IMR-90 (cell line): ENCODE results near the gene RYR2. TPM values are rescaled to one million over a fixed set of nuclear protein-coding genes. Genes with fewer than 3 reads are reported as not detected.

ENCODE experiments used
- ATAC-seq: fragments of 200-7000 bp; cut with Tn5 transposase; 2 replicates; pipeline ENCODE4 v1.9.1; 2020; ENCODE audit warnings: low read depth, mild to moderate bottlenecking, moderate library complexity
- BruUV-seq: library from RNA; stranded (reverse); fragments of 400-500 nt; replicated peaks from 2 replicates; lab custom pipeline; 2021; lab: Mats Ljungman, UMichigan
- CTCF ChIA-PET: fragments of 300-600 bp; formaldehyde crosslinking; extraction: SDS; loops from one replicate; lab custom pipeline; 2021; ENCODE audit warnings: antibody characterized with exemption; lab: Yijun Ruan, JAX
- POLR2A ChIA-PET: fragments of 300-600 bp; sonication (Branson Sonifier 250); formaldehyde crosslinking; loops from one replicate; lab custom pipeline; 2022; ENCODE audit warnings: antibody characterized with exemption; ENCODE audit not compliant: unreplicated experiment; lab: Charles Lee
- DNase-seq: peaks from one replicate; pipeline ENCODE4 v3.0.0; 2013
- H2AFZ ChIP-seq: replicated peaks from 2 replicates; pipeline ENCODE3; 2013; ENCODE audit warnings: low read length, mild to moderate bottlenecking; ENCODE audit not compliant: poor library complexity
- H2AK5ac ChIP-seq: 2 replicates; pipeline ENCODE4 v1.6.1; 2013; ENCODE audit warnings: low read depth, low read length, inconsistent platforms
- H2AK9ac ChIP-seq: replicated peaks from 2 replicates; pipeline ENCODE3; 2013; ENCODE audit warnings: mild to moderate bottlenecking, low read depth, low read length, moderate library complexity; ENCODE audit not compliant: poor library complexity
- H2BK120ac ChIP-seq: 2 replicates; pipeline ENCODE4 v1.6.1; 2013; ENCODE audit warnings: low read depth, low read length, inconsistent platforms
- H2BK15ac ChIP-seq: 3 replicates; pipeline ENCODE4 v1.6.1; 2013; ENCODE audit warnings: low read depth, low read length, inconsistent platforms
- H2BK20ac ChIP-seq: 2 replicates; pipeline ENCODE4 v1.6.1; 2013; ENCODE audit warnings: low read depth, mild to moderate bottlenecking, inconsistent platforms, low read length, moderate library complexity
- H2BK5ac ChIP-seq: 2 replicates; pipeline ENCODE4 v1.6.1; 2013; ENCODE audit warnings: mild to moderate bottlenecking, low read depth, low read length, inconsistent platforms; ENCODE audit not compliant: poor library complexity, severe bottlenecking
- H3K14ac ChIP-seq: replicated peaks from 2 replicates; pipeline ENCODE4 v1.6.1; 2013; ENCODE audit warnings: low read depth, low read length, inconsistent platforms
- H3K18ac ChIP-seq: 2 replicates; pipeline ENCODE4 v1.6.1; 2013; ENCODE audit warnings: low read depth, low read length, control low read depth
- H3K23ac ChIP-seq: 2 replicates; pipeline ENCODE4 v1.6.1; 2013; ENCODE audit warnings: low read depth, low read length, inconsistent platforms
- H3K27ac ChIP-seq: 2 replicates; pipeline ENCODE4 v1.5.1; 2013; ENCODE audit warnings: mild to moderate bottlenecking, control low read depth, low read length; ENCODE audit not compliant: insufficient read depth
- H3K27me3 ChIP-seq: 2 replicates; pipeline ENCODE4 v1.6.1; 2013; ENCODE audit warnings: low read length; ENCODE audit not compliant: control insufficient read depth, insufficient read depth
- H3K36me3 ChIP-seq: 2 replicates; pipeline ENCODE4 v1.6.1; 2013; ENCODE audit warnings: low read length, mixed read lengths; ENCODE audit not compliant: control insufficient read depth, insufficient read depth
- H3K4ac ChIP-seq: 2 replicates; pipeline ENCODE4 v1.6.1; 2013; ENCODE audit warnings: low read depth, low read length, inconsistent platforms
- H3K4me1 ChIP-seq: 2 replicates; pipeline ENCODE4 v1.6.1; 2013; ENCODE audit warnings: low read length, mixed read lengths; ENCODE audit not compliant: control insufficient read depth, insufficient read depth
- H3K4me2 ChIP-seq: 2 replicates; pipeline ENCODE4 v1.6.1; 2013; ENCODE audit warnings: low read depth, mild to moderate bottlenecking, control low read depth, low read length, moderate library complexity
- H3K4me3 ChIP-seq: 2 replicates; pipeline ENCODE4 v1.5.1; 2013; ENCODE audit warnings: low read depth, mild to moderate bottlenecking, control low read depth, low read length, moderate library complexity; ENCODE audit not compliant: insufficient read depth
- H3K56ac ChIP-seq: 2 replicates; pipeline ENCODE4 v1.6.1; 2013; ENCODE audit warnings: low read length, inconsistent platforms; ENCODE audit not compliant: insufficient read depth; ENCODE audit errors: extremely low read depth
- H3K79me1 ChIP-seq, 2 experiments: 2 replicates each; pipeline ENCODE4 v1.6.1; 2013; ENCODE audit warnings: low read length in 2 of 2, inconsistent platforms in 1 of 2, low read depth in 1 of 2
- H3K9ac ChIP-seq: 2 replicates; pipeline ENCODE4 v1.6.1; 2013; ENCODE audit warnings: low read depth, low read length, control low read depth
- H3K9me1 ChIP-seq: 2 replicates; pipeline ENCODE4 v1.6.1; 2013; ENCODE audit warnings: low read length, inconsistent platforms; ENCODE audit not compliant: insufficient read depth
- H3K9me3 ChIP-seq: 2 replicates; pipeline ENCODE4 v1.6.1; 2013; ENCODE audit warnings: low read length; ENCODE audit not compliant: control insufficient read depth, insufficient read depth
- H4K20me1 ChIP-seq: 2 replicates; pipeline ENCODE4 v1.6.1; 2013; ENCODE audit warnings: low read length, inconsistent platforms; ENCODE audit not compliant: insufficient read depth
- H4K5ac ChIP-seq: 2 replicates; pipeline ENCODE4 v1.6.1; 2013; ENCODE audit warnings: mild to moderate bottlenecking, low read depth, low read length, control low read depth
- H4K8ac ChIP-seq, 2 experiments: 2 replicates each; pipeline ENCODE4 v1.6.1; 2013; ENCODE audit warnings: low read depth in 2 of 2, low read length in 2 of 2, control low read depth in 1 of 2, inconsistent platforms in 1 of 2
- H4K91ac ChIP-seq: 2 replicates; pipeline ENCODE4 v1.6.1; 2013; ENCODE audit warnings: low read depth, low read length, inconsistent platforms; ENCODE audit not compliant: insufficient read depth
- BHLHE40 ChIP-seq: fragments of 150-350 bp; IDR thresholded peaks from 2 replicates; pipeline ENCODE4 v1.6.1; 2016; ENCODE audit warnings: mild to moderate bottlenecking, low read depth, low read length
- CEBPB ChIP-seq: IDR thresholded peaks from 2 replicates; pipeline ENCODE4 v1.6.1; 2012; ENCODE audit warnings: low read depth, low read length, improper control_type of control experiment
- CHD1 ChIP-seq: IDR thresholded peaks from 2 replicates; pipeline ENCODE4 v1.6.1; 2012; ENCODE audit warnings: low read depth, low read length, improper control_type of control experiment
- FOS ChIP-seq: fragments of 150-350 bp; IDR thresholded peaks from 2 replicates; pipeline ENCODE4 v1.6.1; 2016; ENCODE audit warnings: low read depth, low read length
- MAFK ChIP-seq: IDR thresholded peaks from 2 replicates; pipeline ENCODE4 v1.6.1; 2012; ENCODE audit warnings: low read depth, low read length, improper control_type of control experiment
- MAZ ChIP-seq: IDR thresholded peaks from 2 replicates; pipeline ENCODE4 v1.6.1; 2012; ENCODE audit warnings: low read depth, mild to moderate bottlenecking, low read length, improper control_type of control experiment, moderate library complexity, borderline replicate concordance
- NFE2L2 ChIP-seq: fragments of 150-350 bp; IDR thresholded peaks from 2 replicates; pipeline ENCODE4 v1.6.1; 2016; ENCODE audit warnings: low read depth, mild to moderate bottlenecking, low read length
- POLR2A ChIP-seq: IDR thresholded peaks from 2 replicates; pipeline ENCODE4 v1.6.1; 2012; ENCODE audit warnings: mild to moderate bottlenecking, low read depth, low read length
- RAD21 ChIP-seq: IDR thresholded peaks from 2 replicates; pipeline ENCODE4 v1.6.1; 2012; ENCODE audit warnings: low read length, improper control_type of control experiment
- SMC3 ChIP-seq: fragments of 150-350 bp; IDR thresholded peaks from 2 replicates; pipeline ENCODE4 v1.6.1; 2016; ENCODE audit warnings: low read depth, mild to moderate bottlenecking, antibody characterized with exemption, low read length, moderate library complexity
- WGBS, 2 experiments: methylation state at CpG; one replicate each; pipeline versions ENCODE4 v1.1.5 to v1.1.7; 2013; ENCODE audit warnings: missing lambda C conversion rate in 2 of 2; ENCODE audit not compliant: insufficient read length in 1 of 2; ENCODE audit errors: extremely low coverage in 2 of 2; 5-methylcytosine and 5-hydroxymethylcytosine counted together
- dilution Hi-C: fragments of 300-500 bp; cut with HindIII; formaldehyde crosslinking; loops from one replicate; pipeline ENCODE4 v1.14.3; 2018; ENCODE audit warnings: low sequenced_read_pairs; ENCODE audit not compliant: unreplicated experiment
- in situ Hi-C: fragments of 300-500 bp; cut with MboI; formaldehyde crosslinking; loops from 3 replicates; pipeline ENCODE4 v1.14.3; 2019; ENCODE audit warnings: low sequenced_read_pairs, inconsistent platforms, mixed read lengths
- intact Hi-C: fragments of 100-400 bp; cut with micrococcal nuclease; formaldehyde crosslinking; loops from 2 replicates; pipeline ENCODE4 v1.10.0; 2022
- polyA plus RNA-seq, 3 experiments: library from polyadenylated mRNA; depleted of rRNA; stranded (reverse); fragments of >200 nt; gene quantifications; 2 replicates each; pipeline ENCODE4 v1.2.3, GENCODE V29; 2012; ENCODE audit warnings: low replicate concordance in 1 of 3
- total RNA-seq: library from RNA; depleted of rRNA; stranded (reverse); fragments of >200 nt; gene quantifications from 2 replicates; pipeline ENCODE4 v1.2.3, GENCODE V29; 2012
- TF ChIP-seq, protein P1 (sequence below): fragments of 150-350 bp; IDR thresholded peaks from 2 replicates; pipeline ENCODE4 v1.6.1; 2017; ENCODE audit warnings: mild to moderate bottlenecking, antibody characterized with exemption, low read length, low read depth
- TF ChIP-seq, protein P2 (sequence below): fragments of 150-350 bp; IDR thresholded peaks from 2 replicates; pipeline ENCODE4 v1.6.1; 2016; ENCODE audit warnings: low read depth, mild to moderate bottlenecking, low read length, moderate library complexity, borderline replicate concordance

RYR2 gene
- total and polyA plus RNA-seq, 2 of the 4 experiments (the other 2 are of a cell fraction) = not detected

DNA sequence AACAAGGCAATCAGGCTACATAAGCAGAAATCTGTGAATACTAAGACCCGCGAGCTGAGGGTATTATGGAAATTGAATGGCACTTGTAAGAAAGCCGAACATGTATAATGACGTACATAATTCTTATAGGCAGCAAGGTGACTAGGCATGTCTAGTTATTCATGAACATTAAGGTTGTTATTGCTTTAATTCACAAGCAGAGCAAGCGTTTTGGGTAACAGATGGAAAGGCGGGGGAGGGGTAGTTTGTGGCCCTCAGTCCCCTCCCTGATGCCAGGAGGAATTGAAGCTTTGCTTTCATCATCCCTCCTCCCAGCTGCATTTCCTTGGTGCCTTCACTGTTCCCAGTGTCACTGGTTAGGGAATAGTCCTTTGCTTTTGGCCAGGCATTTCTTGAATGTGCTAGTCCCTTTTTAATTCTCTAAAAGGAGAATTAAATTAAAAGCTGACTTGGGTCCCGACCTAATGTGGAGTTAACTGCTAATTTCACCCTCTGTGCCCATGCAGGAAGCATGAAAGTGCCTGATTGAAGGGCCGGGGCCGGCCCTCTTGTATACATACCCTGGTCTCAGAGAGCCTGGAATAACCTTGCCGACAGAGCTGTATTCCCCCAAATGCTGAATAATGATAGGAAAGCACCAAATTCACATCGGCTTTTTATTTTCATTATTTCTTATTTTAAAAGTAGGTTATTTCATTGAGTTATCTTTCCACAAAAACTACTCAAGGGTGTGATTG, 42.5 kb downstream of the RYR2 start:
- H3K23ac ChIP-seq = no peak overlapping the region
- in situ Hi-C loops = no loop called here
- no peak overlapping the region for H3K14ac ChIP-seq
- no peaks in the 10 kb centered on the region for H3K9me1 ChIP-seq
- H4K20me1 ChIP-seq = no peaks in the 10 kb centered on the region
- DNase-seq (no peak), ATAC-seq (no peak)
- intact Hi-C loops = no loop called here
- H3K36me3 ChIP-seq = no peaks in the 10 kb centered on the region
- no peak overlapping the region for H2AK9ac ChIP-seq
- H4K8ac ChIP-seq = no peak overlapping the region
- peaks cover 8% of the 10 kb centered on the region for H3K9me3 ChIP-seq
- H4K5ac ChIP-seq = no peak overlapping the region
- no peak overlapping the region for H2BK20ac ChIP-seq
- H3K27me3 ChIP-seq = no peaks in the 10 kb centered on the region
- no peak overlapping the region for H2BK15ac ChIP-seq
- no peak overlapping the region for H3K18ac ChIP-seq
- no peak overlapping the region for H3K4ac ChIP-seq
- no peaks in the 10 kb centered on the region for H3K4me1 ChIP-seq
- H3K79me1 ChIP-seq = no peaks in the 10 kb centered on the region
- H2AK5ac ChIP-seq = no peak overlapping the region
- H3K4me2 ChIP-seq = no peak overlapping the region
- H3K4me3 ChIP-seq = no peak overlapping the region
- 58% methylated on average over 3 of the region's 11 CpGs; no CpG with 5 or more reads in 1 of the 2 experiments for WGBS, 2 experiments
- no peak overlapping the region for H3K56ac ChIP-seq
- no peak overlapping the region for H3K9ac ChIP-seq
- no peak overlapping the region for H4K91ac ChIP-seq
- no peak overlapping the region for H2BK5ac ChIP-seq
- TF ChIP-seq SMC3 (no peak), MAZ (no peak), CEBPB (no peak), BHLHE40 (no peak), FOS (no peak), CHD1 (no peak), RAD21 (no peak), POLR2A (no peak), NFE2L2 (no peak), MAFK (no peak)
- TF ChIP-seq, protein P1, sequence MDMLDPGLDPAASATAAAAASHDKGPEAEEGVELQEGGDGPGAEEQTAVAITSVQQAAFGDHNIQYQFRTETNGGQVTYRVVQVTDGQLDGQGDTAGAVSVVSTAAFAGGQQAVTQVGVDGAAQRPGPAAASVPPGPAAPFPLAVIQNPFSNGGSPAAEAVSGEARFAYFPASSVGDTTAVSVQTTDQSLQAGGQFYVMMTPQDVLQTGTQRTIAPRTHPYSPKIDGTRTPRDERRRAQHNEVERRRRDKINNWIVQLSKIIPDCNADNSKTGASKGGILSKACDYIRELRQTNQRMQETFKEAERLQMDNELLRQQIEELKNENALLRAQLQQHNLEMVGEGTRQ = no peak
- TF ChIP-seq, protein P2, sequence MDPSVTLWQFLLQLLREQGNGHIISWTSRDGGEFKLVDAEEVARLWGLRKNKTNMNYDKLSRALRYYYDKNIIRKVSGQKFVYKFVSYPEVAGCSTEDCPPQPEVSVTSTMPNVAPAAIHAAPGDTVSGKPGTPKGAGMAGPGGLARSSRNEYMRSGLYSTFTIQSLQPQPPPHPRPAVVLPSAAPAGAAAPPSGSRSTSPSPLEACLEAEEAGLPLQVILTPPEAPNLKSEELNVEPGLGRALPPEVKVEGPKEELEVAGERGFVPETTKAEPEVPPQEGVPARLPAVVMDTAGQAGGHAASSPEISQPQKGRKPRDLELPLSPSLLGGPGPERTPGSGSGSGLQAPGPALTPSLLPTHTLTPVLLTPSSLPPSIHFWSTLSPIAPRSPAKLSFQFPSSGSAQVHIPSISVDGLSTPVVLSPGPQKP = no peak
- dilution Hi-C loops = no loop called here
- ChIA-PET POLR2A (no interaction called here), CTCF (no interaction called here)
- H2AFZ ChIP-seq = no peak overlapping the region
- no peak overlapping the region for H3K27ac ChIP-seq
- no peak overlapping the region for H2BK120ac ChIP-seq
- no TSS peak for BruUV-seq
